HepG2 (cell line): Measurements from ENCODE around the gene SPECC1L. TPM values are rescaled to one million over a fixed set of nuclear protein-coding genes. Genes with fewer than 3 reads are reported as not detected.

Experiments used
- AHR ChIP-seq: IDR thresholded peaks from 2 replicates; pipeline ENCODE4 v1.6.1; 2018; ENCODE audit warnings: missing genetic modification reagents, missing compliant biosample characterization
- FOXA3 ChIP-seq: IDR thresholded peaks from 2 replicates; pipeline ENCODE4 v1.6.1; 2016; ENCODE audit warnings: missing genetic modification reagents, missing compliant biosample characterization
- GATAD1 ChIP-seq: IDR thresholded peaks from 2 replicates; pipeline ENCODE4 v1.6.1; 2016; ENCODE audit warnings: missing genetic modification reagents, missing compliant biosample characterization
- HINFP ChIP-seq: sonication (generic); formaldehyde crosslinking; IDR thresholded peaks from 2 replicates; pipeline ENCODE4 v1.4.0; 2020; ENCODE audit warnings: low read depth, mild to moderate bottlenecking, missing genetic modification reagents
- NFE2 ChIP-seq: sonication (generic); formaldehyde crosslinking; IDR thresholded peaks from 2 replicates; pipeline ENCODE4 v1.4.0; 2020; ENCODE audit warnings: missing genetic modification reagents
- NR1H2 ChIP-seq: sonication (generic); formaldehyde crosslinking; IDR thresholded peaks from 2 replicates; pipeline ENCODE4 v1.8.1; 2022; ENCODE audit warnings: low read depth, missing genetic modification reagents, borderline replicate concordance
- POGZ ChIP-seq: sonication (generic); formaldehyde crosslinking; IDR thresholded peaks from 2 replicates; pipeline ENCODE4 v1.4.0; 2020; ENCODE audit warnings: mild to moderate bottlenecking, missing genetic modification reagents
- STAT5B ChIP-seq: sonication (generic); formaldehyde crosslinking; IDR thresholded peaks from 2 replicates; pipeline ENCODE4 v1.4.0; 2020; ENCODE audit warnings: missing genetic modification reagents
- TCF7 ChIP-seq: sonication (generic); IDR thresholded peaks from 2 replicates; pipeline ENCODE4 v1.6.1; 2016; ENCODE audit warnings: antibody characterized with exemption, low read depth
- THAP9 ChIP-seq: sonication (generic); formaldehyde crosslinking; IDR thresholded peaks from 2 replicates; pipeline ENCODE4; 2020; ENCODE audit warnings: missing genetic modification reagents, mild to moderate bottlenecking, borderline replicate concordance
- ZBTB43 ChIP-seq: sonication (generic); formaldehyde crosslinking; conservative IDR thresholded peaks from 2 replicates; pipeline ENCODE4 v1.4.0; 2020; ENCODE audit warnings: missing genetic modification reagents
- ZNF605 ChIP-seq: sonication (generic); formaldehyde crosslinking; IDR thresholded peaks from 2 replicates; pipeline ENCODE4 v1.8.0; 2022; ENCODE audit warnings: mild to moderate bottlenecking, missing genetic modification reagents
- ZNF646 ChIP-seq: sonication (generic); formaldehyde crosslinking; IDR thresholded peaks from 2 replicates; pipeline ENCODE4 v1.9.0; 2021; ENCODE audit warnings: mild to moderate bottlenecking, missing genetic modification reagents
- ZNF766 ChIP-seq: sonication (generic); formaldehyde crosslinking; IDR thresholded peaks from 2 replicates; pipeline ENCODE4 v1.5.0; 2020; ENCODE audit warnings: missing genetic modification reagents, borderline replicate concordance
- polyA plus RNA-seq, 8 experiments: library from polyadenylated mRNA; depleted of rRNA in 3 of 8; stranded (reverse) in 7 of 8; unstranded in 1 of 8; fragments of >200 nt; fragmentation: Illumina TruSeq in 4 of 8; extraction: Trizol in 4 of 8; gene quantifications; 2 replicates each; pipeline versions ENCODE4 v1.2.1 to v1.2.3, GENCODE V29; 2011 to 2016; ENCODE audit warnings: low read depth in 4 of 8, missing spikeins in 1 of 8, mixed read lengths in 1 of 8; ENCODE audit not compliant: insufficient read depth in 1 of 8
- total RNA-seq, 5 experiments: library from RNA; depleted of rRNA; stranded (reverse); fragments of >200 nt; fragmentation: Illumina TruSeq; extraction: Trizol; gene quantifications; 2 replicates each; pipeline ENCODE4 v1.2.3, GENCODE V29; 2016; ENCODE audit warnings: low read depth in 1 of 5

The SPECC1L gene
- total and polyA plus RNA-seq, 2 of the 13 experiments (the other 11 are each of a cell fraction or from before 2014, with no cell fraction given), result 14.1 to 30.3 TPM

- TF ChIP-seq ZNF766 (CRISPR knock-in tag), result peak; percentile 86; the same call in 1 of the 2 replicates
- no peak for TF ChIP-seq ZNF646 (CRISPR knock-in tag)
- no peak for TF ChIP-seq NFE2
- 0 out of 2 replicates have a peak, but pooled peaks have one; percentile 37 for TF ChIP-seq THAP9 (CRISPR knock-in tag)
- TF ChIP-seq HINFP, result peak; percentile 52; the same call in 1 of the 2 replicates
- peak; percentile 55; the same call in 1 of the 2 replicates for TF ChIP-seq FOXA3 (CRISPR knock-in tag)
- no peak for TF ChIP-seq POGZ (CRISPR knock-in tag)
- no peak for TF ChIP-seq TCF7
- peak; percentile 60; the same call in 1 of the 2 replicates for TF ChIP-seq GATAD1 (CRISPR knock-in tag)
- peak; percentile 83 for TF ChIP-seq AHR
- TF ChIP-seq ZBTB43 (CRISPR knock-in tag), result 0 out of 2 replicates have a peak, but pooled peaks have one; percentile 25
- TF ChIP-seq STAT5B (CRISPR knock-in tag), result no peak
- TF ChIP-seq ZNF605, result peak; percentile 50; the same call in 1 of the 2 replicates
- no peak for TF ChIP-seq NR1H2
Measured at GRCh38 chr22:24270556-24271385, at the start of gene SPECC1L (continued).
